SKM-1 treated with dmso at 0.1 percent for 144 hours (cell line): Measurements from ENCODE around the gene MT1M.
"Not testable (repeated sequence)": the region's sequence is repeated elsewhere in the genome, so short reads cannot be mapped to it uniquely, and the experiment has no call there.

ENCODE experiments used
- DNase-seq: peaks from one replicate; lab custom pipeline; 2025; ENCODE audit not compliant: unreplicated experiment; lab: John Stamatoyannopoulos, UW

The MT1M gene

GRCh38 chr16:56608043-56608875, 24.2 kb upstream of the MT1M start, which contains the start of gene MT2A:
TSS of gene MT2A (plus strand) at chr16:56608584. CDS start at chr16:56608656, 72 bp downstream.
- DNase-seq: peak; percentile 98

DNA sequence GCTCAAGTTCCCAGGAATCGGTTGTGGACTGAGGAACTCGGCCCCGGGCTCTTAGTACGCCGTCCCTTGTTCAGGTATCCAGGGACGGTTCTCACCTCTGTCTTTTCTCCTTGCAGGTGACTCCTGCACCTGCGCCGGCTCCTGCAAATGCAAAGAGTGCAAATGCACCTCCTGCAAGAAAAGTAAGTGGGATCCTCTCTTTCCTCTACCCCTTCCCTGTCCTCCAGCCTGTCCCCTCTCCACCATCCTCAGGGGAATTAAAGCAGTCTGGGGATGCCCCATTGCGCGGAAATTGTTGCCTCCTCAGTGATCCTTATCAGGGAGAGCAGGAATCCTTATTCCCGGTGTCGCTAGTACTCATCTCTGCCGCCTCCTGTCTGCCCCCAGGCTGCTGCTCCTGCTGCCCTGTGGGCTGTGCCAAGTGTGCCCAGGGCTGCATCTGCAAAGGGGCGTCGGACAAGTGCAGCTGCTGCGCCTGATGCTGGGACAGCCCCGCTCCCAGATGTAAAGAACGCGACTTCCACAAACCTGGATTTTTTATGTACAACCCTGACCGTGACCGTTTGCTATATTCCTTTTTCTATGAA, 23.5 kb upstream of the MT1M start:
- DNase-seq: no peak

GRCh38 chr16:56609463-56609921, 23.0 kb upstream of the MT1M start:
- DNase-seq: peak; percentile 84

GRCh38 chr16:56610017-56610608, 22.3 kb upstream of the MT1M start:
- no peak for DNase-seq

DNA sequence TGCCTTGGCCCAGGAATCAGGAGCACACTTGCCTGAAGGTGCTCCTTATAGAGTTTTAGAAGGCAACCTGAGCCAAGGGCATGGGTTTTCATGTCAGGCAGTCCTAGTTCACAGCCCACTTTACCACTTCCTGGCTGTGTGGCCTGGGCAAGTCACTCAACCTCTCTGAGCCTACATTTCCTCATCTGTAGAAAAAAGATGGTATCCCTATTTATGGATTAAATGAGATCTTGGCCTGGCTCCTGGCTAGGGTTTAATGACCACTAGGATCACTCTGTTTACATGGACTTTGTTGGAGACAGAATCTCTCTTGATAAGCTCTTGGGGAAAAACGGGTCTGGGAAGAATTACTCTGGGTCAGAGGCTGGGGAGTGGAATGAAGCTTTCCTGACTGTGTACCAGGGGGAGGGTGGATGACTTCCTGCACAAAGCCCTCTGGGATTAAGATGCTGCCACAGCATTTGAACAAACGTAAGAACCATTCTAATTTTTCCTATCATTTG, 21.8 kb upstream of the MT1M start:
- no peak for DNase-seq

GRCh38 chr16:56611281-56611833, 21.1 kb upstream of the MT1M start:
- no peak for DNase-seq

GRCh38 chr16:56613706-56614105, 18.8 kb upstream of the MT1M start:
- no peak for DNase-seq

DNA sequence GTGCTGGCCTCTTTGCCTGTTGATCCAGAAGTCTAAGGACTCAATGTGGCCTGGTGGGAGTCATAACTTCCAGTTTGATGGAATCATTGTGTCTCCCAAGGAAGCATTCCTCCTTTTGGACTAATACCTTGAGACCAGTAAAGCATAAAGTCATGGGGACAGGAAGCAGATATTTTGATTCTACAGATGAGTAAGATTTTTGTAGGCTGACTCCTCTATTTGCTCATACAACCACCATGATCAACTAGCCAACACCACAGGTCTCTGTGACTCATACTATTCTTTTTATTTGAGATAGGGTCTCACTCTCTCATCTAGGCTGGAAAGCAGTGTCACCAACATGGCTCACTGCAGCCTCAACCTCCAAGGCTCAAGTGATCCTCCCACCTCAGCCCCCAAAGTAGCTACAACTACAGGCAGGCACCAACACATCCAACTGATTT, 17.9 kb upstream of the MT1M start:
- no peak for DNase-seq

- no peak for DNase-seq
These were observed 17.1 kb upstream of the MT1M start for GRCh38 chr16:56615353-56615752.

DNA sequence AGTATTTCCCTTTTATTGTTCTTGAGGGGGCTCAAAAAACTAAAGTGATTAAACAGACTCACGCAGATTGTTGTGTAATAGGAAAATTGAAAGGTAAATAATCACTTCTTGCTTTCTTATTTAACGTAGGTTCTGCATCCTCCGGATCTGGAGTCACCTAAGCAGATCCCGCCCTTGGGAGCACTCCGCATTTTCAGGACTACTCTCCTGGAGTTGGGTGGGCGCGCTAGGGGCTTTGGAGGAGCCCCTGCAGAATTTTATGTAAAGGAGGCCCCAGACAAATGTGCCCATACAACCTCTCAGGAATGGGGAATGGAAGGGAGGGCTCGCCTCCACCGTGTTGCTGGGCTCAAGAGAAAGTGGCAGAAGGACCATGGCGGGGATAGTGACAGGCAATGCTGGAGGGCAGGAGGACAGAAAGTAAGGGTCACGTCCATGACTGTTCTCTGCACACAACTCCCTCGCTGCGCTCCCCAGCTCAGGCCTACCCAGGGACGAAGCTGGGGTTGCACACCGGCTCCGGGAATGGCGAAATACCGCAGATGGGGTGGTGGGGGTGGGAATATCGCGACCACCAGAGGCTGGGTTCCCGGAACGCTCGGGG, 15.7 kb upstream of the MT1M start:
- no peak for DNase-seq

GRCh38 chr16:56617212-56618085, 15.0 kb upstream of the MT1M start:
- DNase-seq: no peak

GRCh38 chr16:56618138-56618537, 14.3 kb upstream of the MT1M start:
- DNase-seq: no peak

- DNase-seq: no peak
These were observed 12.0 kb upstream of the MT1M start for GRCh38 chr16:56620339-56620897.

DNA sequence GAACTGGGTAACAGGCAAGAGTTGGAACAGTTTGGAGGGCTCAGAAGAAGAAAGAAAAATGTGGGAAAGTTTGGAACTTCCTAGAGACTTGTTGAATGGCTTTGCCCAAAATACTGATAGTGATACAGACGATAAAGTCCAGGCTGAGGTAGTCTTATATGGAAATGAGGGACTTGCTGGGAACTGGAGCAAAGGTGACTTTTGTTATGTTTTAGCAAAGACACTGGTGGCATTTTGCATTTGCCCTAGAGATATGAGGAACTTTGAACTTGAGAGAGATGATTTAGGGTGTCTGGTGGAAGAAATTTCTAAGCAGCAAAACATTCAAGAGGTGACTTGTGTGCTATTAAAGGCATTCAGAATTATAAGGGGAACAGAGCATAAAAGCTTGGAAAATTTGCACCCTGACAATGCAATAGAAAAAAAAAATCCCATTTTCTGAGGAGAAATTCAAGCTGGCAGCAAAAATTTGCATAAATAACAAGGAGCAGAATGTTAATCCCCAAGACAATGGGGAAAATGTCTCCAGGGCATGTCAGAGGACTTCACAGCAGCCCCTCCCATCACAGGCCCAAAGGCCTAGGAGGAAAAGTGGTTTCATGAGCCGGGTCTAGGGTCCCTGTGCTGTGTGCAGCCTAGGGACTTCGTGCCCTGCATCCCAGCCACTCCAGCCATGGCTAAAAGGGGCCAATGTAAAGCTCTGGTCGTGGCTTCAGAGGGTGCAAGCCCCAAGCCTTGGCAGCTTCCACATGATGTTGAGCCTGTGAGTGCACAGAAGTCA, 10.6 kb upstream of the MT1M start:
- not testable (repeated sequence) for DNase-seq

- not testable (repeated sequence) for DNase-seq
These were observed 9.3 kb upstream of the MT1M start for GRCh38 chr16:56623184-56623583.

DNA sequence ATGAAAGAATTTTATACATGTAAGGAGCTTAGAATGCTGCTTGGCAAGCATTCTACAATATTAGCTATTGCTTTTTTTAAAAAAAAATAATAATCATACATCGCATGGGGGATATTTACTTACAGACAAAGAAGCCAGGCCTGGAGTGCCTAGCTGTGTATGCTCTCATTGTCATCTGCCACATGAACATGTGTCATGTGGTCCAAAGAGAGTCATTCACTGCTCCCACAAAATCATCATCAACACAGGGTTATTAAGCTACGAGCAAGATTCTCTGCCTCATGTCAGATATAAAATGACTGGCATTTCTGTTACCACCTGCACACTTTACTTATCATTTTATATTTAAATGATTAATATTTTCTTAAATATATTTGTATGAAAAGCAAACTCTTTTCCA, 8.8 kb upstream of the MT1M start:
- DNase-seq: no peak

- peak; percentile 67 for DNase-seq
These were observed 7.1 kb upstream of the MT1M start, which contains the start of gene MT1E for GRCh38 chr16:56625140-56625942. TSS of gene MT1E (plus strand) at chr16:56625781. CDS start at chr16:56625852, 71 bp downstream.
